CD4-positive, alpha-beta T cell treated with Interleukin-4 for 1 hour (primary cell): ENCODE measurements around the gene MRNIP.

ENCODE experiments used
- DNase-seq, 2 donors: peaks; one replicate each; pipeline ENCODE4 v3.0.0-alpha.2; 2020 to 2022

The MRNIP gene

DNA sequence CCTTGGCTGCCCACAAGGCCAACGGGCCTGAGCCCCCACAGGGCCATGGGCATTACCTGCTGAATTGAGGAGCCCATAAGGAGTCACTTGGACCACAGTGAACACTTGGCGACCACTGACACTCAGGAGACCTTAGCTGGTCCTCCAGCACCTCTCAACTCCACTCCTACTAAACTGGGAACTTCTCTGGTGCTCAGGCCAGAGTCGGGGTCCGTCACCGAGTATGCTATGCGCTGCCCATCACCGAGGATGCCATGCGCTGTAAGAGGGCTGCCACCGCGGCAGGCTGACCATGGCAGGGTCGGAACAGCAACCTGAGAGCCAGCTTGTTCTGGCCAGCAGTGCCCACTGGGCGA lies 38.5 kb downstream of the MRNIP start:
- no peak for DNase-seq

DNA sequence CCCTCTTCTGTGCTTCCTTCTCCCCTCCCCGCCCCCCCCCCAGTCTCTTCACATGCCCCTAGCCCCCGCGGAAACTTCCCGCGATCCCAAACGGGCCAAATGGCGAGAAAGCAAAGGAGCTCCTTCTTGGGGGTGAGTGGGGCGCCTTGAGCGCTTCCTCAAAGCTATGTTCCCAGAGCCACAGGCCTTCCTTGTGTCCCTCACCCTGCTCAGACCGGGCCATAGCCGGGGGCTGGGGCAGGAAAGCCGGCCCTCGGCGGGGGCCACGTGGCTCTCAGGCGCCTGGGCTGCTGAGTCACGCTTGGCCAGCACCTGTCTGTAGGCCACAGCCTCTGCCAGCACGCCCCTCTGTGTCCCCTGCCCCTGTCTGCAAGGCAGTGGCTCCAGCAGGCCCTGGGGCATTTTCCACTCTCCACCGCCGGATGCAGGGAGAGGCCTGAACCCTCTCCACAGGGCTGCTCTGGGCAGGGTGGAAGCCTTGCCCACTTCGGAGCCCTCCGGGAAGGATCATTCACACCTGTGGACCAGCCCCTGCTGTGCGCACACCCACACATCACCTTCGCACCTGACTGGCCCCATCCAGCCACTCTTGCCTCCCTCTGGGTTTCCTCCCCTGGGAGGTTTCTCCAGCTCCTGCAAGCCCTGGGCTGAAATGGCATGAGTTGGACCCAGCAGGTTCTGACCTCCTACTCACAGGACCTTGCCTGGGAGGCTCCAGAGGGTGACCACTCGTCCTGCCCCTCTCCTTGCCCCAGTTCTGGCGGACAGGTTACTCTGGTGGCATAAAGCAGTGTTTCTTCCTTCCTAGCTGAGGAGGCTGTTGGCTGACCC lies 39.1 kb downstream of the MRNIP start:
- peak; percentile 49 to 55 for DNase-seq

GRCh38 chr5:179818746-179819295 lies 39.8 kb downstream of the MRNIP start:
- peak; percentile 93 to 95 for DNase-seq

DNA sequence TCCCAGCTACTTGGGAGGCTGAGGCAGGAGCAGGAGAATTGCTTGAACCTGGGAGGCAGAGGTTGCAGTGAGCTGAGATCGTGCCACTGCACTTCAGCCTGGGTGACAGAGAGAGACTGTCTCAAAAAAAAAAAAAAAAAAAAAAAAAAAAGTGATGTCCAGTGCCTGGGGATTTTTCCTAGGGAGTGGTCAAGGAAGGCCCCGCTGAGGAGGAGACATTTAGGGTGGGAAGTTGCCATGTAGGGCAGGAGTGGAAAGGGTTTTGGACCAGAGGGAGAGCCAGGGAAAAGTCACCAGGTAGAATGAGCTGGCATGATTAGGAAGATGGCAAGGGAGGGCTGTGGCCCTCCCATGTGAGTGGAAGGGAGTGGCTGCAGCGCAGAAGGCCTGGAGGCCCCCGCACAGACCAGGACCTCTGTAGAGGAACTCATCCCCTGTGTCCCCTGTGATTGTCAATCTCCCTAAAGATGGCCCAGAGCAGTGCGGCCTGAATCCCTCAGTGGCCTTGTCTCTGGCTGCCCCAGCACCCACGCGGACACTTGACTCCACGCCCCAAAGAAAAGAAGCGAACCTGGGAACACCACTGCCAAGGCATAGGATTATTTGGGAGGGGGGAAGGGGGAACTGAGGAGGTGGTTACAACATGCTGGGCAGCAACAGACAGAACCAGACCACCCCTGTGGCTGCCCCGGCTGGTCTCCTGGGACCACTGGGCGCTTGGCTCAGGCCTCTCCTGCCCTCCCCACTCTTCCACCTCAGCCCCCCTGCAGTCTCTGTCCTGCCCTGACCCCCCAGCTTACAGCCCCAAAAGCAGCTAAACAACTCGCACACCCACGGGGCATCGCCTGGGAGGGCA lies 40.5 kb downstream of the MRNIP start:
- no peak for DNase-seq

GRCh38 chr5:179817470-179817840 lies 41.2 kb downstream of the MRNIP start:
- DNase-seq, result no peak

DNA sequence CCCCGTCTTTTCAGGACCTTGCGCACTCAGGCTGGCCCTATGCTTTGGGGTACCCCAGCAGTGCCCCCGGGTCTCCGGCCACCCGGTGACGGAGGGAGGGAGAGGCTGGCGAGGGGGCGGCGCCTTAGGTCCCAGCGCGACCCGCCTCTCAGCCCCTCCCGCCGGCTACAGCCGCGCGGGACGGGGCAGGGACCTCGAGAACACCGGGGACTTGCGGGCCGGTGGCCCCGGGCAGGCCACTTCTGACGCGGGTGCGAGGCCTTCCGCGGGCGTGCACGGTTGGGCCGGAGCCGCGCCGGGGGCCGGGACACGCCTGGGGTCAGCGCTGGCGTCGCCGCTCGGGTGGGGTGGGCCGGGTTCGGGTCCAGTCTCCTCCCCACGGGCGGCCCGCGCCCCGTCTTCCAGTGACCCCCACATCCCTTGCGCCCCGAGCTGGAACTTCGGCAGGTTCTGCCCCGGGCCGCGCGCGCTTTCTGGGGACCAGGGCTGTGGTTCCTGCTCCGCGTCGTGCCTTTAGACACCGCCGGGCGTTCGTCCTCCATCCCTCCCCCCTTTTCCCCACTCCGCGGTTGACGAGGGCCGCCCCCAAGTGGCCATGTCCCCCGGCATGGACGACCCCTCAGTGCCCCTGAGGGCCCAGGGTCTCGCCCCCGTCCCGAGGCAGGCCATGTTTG lies 41.7 kb downstream of the MRNIP start:
- DNase-seq, result no peak

DNA sequence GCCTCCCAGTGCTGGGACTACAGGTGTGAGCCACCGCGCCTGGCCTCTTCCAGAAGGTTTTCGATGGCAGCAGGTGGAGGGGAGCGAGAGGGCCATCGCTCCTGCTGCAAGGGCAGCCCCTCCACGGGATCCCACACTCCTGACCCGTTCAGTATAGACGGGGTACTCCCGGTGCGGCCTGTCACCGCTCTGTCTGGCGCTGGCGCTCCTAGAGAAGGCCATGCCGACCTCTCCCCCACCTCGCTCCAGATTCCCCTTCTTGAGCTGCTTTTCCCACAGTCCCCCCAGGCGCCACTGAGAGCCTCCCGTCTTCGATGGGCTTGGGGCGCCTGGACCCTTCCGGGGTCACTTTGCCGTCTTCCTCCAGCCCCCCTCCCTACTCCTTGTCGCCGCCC lies 42.2 kb downstream of the MRNIP start:
- DNase-seq, result no peak

DNA sequence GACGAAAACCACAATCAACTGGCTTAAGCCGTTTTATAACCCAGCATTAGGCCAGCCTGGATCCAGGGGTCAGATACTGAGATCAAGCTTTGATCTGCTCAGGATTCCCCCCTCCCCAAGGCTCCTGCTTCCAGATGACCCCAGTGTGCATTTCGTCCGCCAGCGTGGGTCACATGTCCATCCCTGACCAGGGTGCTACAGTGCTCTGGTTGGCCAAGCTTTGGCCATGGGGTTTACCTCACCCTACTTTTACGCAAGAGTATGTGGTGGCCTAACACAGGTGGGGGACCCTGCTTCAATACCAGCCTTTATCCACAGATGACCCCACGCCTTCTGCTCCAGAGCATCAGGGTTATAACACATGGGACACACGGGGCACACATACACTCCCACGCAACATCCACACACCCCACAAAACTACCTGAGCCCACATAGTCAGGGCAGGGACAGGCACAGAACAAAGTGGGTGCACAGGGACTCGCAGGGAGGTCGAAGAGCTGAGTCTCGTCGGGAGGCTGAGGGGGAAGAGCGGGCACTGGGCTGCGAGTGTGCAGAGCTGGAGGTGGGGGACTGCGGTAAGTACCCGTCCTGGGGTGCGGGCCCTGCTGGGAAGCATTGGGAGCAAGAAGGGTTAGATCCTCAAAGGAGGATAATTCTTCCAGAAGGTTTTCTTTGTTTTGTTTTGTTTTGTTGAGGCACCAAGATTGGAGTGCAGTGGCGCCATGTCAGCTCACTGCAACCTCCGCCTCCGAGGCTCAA lies 42.9 kb downstream of the MRNIP start:
- DNase-seq, result no peak

GRCh38 chr5:179814090-179814489 lies 44.5 kb downstream of the MRNIP start:
- no peak for DNase-seq

DNA sequence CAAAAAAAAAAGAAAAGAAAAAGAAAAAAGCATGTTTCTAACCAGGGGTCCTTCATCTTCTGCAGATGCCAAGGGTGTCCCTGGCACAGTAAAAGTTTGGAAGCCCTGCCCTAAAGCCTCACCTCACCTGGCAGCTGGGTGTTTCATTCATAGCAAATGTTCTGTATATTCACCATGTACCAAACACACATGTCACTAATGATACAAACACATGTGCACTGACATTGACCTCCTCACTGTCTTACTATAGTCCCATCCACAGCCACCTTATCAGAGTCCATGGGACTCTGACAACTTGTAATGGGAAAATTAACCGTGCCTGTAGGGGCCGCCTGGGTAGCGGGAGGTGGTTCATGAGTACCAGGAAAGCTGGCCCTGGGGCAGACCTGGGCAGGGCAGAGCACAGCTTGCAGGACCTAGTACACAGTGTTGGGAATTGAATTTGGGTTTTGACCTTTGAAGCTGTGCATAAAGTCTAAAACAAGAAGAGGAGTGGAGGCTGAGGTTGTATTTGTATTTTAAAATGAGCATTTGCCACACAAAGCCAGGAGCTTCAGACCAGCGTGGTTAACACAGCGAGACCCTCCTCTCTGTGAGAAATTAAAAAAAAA lies 45.5 kb downstream of the MRNIP start:
- no peak for DNase-seq

GRCh38 chr5:179812135-179812825 lies 46.3 kb downstream of the MRNIP start:
- DNase-seq, result no peak

DNA sequence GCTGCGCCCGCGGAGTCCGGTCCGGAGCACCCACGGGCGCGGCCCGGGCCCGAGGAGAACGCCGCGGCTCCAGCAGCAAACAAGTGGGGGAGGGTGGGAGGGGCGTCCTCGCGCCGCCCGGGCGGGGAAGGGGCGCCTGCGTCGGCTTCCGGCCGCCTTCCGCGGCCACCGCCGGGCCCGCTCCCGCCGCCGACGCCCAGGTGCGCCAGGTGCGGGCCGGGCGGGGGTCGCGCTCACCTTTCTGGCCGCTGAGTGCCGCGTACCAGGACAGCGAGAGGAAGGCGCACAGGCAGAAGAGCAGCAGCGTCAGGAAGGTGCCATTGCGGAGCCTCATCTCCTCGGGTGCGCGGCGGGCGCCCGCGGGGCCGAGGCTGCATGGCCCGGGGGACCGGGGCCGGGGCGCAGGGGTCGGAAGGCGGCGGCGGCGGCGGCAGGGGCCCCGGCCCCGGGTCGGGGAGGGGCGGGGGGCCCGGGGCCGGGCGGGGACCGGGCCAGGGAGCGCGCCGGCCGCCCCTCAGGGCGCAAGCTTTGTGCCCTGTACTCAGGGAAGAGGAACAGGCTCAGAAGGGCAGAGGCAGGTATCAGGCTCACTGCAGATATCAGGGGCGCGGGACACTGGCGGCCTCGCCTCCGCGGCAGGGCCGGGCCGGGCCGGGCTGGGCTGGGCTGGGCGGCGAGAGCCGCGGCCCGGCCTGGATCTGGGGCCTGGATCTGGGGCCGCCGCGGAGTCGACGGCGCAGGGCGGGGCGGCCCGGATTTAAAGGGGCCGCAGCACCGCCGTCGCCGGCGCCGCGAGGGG lies 52.2 kb downstream of the MRNIP start, which contains the start of gene MGAT4B:
Gene MGAT4B (minus strand): TSS at position 617 of the 799 bp plus-strand sequence. CDS start 283 bp downstream, at position 334.
- DNase-seq, result peak; percentile 62 to 67

GRCh38 chr5:179805529-179806249 lies 52.9 kb downstream of the MRNIP start:
- DNase-seq, result peak; percentile 43

DNA sequence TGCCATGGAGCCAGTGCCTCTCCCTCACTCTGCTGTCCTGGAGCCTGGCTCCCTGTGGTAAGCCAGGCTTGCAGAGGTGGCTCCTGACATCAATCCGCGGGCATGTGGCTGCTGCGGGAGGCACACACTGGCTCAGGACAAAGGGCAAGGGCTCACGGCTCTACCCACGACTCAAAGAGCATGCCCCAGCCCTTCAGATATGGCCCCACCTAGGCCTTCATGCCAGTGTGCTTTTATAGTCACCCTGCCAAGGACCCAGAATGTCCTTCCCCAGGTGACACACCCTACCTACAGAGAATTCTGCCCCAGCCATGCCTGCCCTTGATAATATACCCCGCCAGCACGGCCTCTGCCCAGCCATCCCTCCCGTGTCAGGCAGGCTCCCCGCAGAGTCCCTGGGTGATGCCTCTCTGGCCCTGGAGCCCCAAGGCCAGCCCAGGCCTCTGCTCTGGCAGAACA lies 53.5 kb downstream of the MRNIP start:
- no peak for DNase-seq

DNA sequence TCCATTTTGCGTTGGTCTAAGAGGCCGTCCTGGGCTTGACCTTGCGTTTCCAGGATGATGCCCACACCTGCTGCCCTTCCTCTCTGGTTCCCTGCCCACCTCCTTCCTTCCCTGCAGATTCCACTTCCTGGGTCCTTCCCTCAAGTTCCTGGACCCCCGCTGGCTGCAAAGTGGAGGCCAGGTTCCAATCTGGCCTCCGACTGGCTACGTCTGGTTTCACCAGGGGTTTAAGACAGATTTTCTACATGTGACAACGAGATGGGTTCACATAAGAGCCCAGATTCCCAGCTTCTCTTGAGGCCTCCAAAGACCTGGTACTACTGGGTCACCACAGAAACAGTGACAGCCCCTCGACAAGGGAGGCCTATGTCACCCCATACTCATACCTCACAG lies 54.1 kb downstream of the MRNIP start:
- no peak for DNase-seq

DNA sequence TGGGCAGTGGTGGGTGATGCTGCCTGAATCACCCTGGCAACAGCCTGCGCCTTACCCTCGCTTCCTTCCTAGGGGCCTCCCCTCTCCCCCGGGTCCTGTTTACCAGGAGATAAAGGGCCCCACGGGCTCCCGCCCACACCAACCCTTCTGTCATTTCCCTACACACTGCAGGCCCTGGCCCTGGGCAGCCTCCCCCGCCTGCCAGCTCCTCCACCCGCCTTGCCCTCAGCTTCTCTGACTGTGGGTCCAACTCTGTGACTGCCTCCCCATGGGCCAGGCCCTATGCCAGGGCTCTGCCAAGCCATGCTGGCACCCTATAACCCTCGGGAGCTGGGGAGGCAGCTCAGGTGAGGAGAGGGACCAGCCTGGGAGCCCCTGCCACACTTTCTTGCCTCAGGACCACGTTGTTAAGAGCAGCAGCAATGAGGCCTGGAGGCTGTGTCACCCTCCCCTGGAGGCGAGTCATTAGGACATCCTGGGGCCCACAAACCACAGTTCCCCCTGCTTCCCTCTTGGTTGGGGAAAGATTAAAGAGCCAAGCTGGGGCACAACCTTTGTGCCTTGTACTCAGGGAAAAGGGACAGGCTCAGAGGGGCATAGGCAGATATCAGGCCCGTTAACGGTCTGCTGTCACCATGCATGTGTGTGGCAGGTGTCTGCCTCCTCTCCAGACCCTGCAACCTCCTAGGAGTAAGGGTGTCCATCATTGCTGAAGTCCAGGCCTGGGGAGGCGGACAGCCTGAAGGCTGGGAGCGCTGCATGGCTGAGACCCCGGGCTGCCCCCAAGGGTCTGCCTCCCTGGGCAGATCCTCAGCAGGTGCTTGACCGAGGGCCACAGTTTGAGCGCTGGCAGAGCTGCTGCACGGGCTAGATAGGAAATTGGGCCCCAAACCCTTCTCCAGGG lies 54.7 kb downstream of the MRNIP start:
- peak in 1 of 2 donors; percentile 39 for DNase-seq

DNA sequence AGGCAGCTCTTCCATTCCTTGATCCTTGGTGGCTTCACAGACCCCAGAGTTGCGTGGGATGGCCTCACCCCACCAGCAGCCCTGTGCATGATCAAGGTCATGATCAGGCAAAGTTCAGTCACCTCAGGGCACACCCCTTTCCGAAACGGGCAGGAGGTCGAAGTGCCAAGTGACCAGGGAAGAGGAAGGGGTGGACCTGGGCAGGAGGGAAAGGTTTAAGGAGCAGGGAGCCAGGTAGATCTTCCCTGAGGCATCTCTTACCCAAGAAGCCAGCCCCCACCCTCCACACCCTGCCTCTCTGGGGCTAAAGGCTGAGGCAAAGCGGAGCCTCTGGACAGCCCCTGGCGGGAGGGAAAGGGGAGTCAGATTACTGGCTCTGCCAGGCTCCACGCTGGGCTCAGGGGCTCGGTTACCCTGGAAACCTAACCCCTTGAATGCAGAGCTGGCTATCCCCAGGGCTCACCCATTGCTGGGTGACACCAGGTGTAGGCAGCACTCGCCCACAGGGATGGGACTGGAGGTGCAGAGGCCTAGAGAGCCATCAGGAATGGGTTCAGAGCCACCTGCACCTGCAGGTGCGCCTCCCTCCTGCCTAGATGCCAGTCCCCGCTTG lies 55.6 kb downstream of the MRNIP start:
- no peak for DNase-seq
